GM18867 (cell line): ENCODE data around the gene FAM50B.

ENCODE experiments used
- ATAC-seq: cut with Tn5 transposase; IDR thresholded peaks from one replicate; pipeline ENCODE4 v1.9.1; 2021; ENCODE audit warnings: mild to moderate bottlenecking, moderate library complexity; ENCODE audit not compliant: unreplicated experiment

The FAM50B gene

GRCh38 chr6:3871515-3871914 is 22.3 kb downstream of the FAM50B start:
- no peak for ATAC-seq

GRCh38 chr6:3871939-3872338 is 22.8 kb downstream of the FAM50B start:
- ATAC-seq = no peak

GRCh38 chr6:3872370-3872854 is 23.2 kb downstream of the FAM50B start:
- ATAC-seq = no peak

GRCh38 chr6:3873051-3873450 is 23.9 kb downstream of the FAM50B start:
- no peak for ATAC-seq

GRCh38 chr6:3874069-3874468 is 24.9 kb downstream of the FAM50B start:
- ATAC-seq = no peak

GRCh38 chr6:3875486-3875885 is 26.3 kb downstream of the FAM50B start:
- ATAC-seq = no peak

- ATAC-seq = no peak
These were observed 26.9 kb downstream of the FAM50B start for GRCh38 chr6:3876101-3876500.

- no peak for ATAC-seq
These were observed 27.7 kb downstream of the FAM50B start for GRCh38 chr6:3876866-3877265.

- ATAC-seq = no peak
These were observed 29.0 kb downstream of the FAM50B start for GRCh38 chr6:3878048-3878666.

- no peak for ATAC-seq
These were observed 30.2 kb downstream of the FAM50B start for GRCh38 chr6:3879194-3879952.

- ATAC-seq = no peak
These were observed 32.7 kb downstream of the FAM50B start for GRCh38 chr6:3881711-3882421.

GRCh38 chr6:3882431-3882830 is 33.3 kb downstream of the FAM50B start:
- ATAC-seq = no peak

- no peak for ATAC-seq
These were observed 33.7 kb downstream of the FAM50B start for GRCh38 chr6:3882866-3883265.

GRCh38 chr6:3884007-3884745 is 35.0 kb downstream of the FAM50B start:
- ATAC-seq = no peak

GRCh38 chr6:3885262-3886036 is 36.3 kb downstream of the FAM50B start:
- ATAC-seq = no peak

- ATAC-seq = no peak
These were observed 38.1 kb downstream of the FAM50B start for GRCh38 chr6:3887150-3887700.

GRCh38 chr6:3888153-3888957 is 39.2 kb downstream of the FAM50B start:
- ATAC-seq = no peak

- ATAC-seq = no peak
These were observed 40.9 kb downstream of the FAM50B start for GRCh38 chr6:3890047-3890446.

- no peak for ATAC-seq
These were observed 42.7 kb downstream of the FAM50B start for GRCh38 chr6:3891883-3892282.
